ENCODE measurements around the gene SMIM33. TPM values are rescaled to one million over a fixed set of nuclear protein-coding genes. Genes with fewer than 3 reads are reported as not detected.

The SMIM33 gene
- total and polyA plus RNA-seq, 7 donors: 4.7 to 5.1 (median 4.8) TPM; not detected in 4

GRCh38 chr5:139462586-139463276 lies 8.1 kb upstream of the SMIM33 start, which contains the start of gene ECSCR:
TSS of gene ECSCR (minus strand) at chr5:139462743. CDS start at chr5:139462670, 73 bp downstream.
- no peaks in the 10 kb centered on the region for H3K9me3 ChIP-seq
- H3K27me3 ChIP-seq: no peaks in the 10 kb centered on the region
- H3K36me3 ChIP-seq: no peaks in the 10 kb centered on the region
- no peaks in the 10 kb centered on the region for H3K4me1 ChIP-seq
- no peak for DNase-seq
- 87 to 92% methylated on average over 10 of the region's 10 CpGs for WGBS, 2 donors
- H3K27ac ChIP-seq: peak within 1 kb of the TSS in 3 of 4 donors; percentile 23 to 65 (median 52)
- TF ChIP-seq POLR2AphosphoS5 (IDR thresholded peaks at IDR 0.05): no peak
- TF ChIP-seq CTCF (IDR thresholded peaks at IDR 0.05): no peak
- no peak for TF ChIP-seq POLR2A (IDR thresholded peaks at IDR 0.05)
- no peak for TF ChIP-seq EP300 (IDR thresholded peaks at IDR 0.05)
- H3K4me3 ChIP-seq: peak within 1 kb of the TSS in 2 of 4 donors; percentile 15 to 18
- intact Hi-C loops (cut with DNase I): no loop called here

- Histone ChIP-seq H3K27me3 (no peaks in the 10 kb centered on the region), H3K4me1 (no peaks in the 10 kb centered on the region), H3K36me3 (no peaks in the 10 kb centered on the region), H3K27ac (no peak overlapping the region), H3K9me3 (no peaks in the 10 kb centered on the region), H3K4me3 (no peak overlapping the region)
- no peak for DNase-seq
- 67 to 79% methylated on average over 8 of the region's 8 CpGs for WGBS, 2 donors
- TF ChIP-seq EP300 (IDR thresholded peaks at IDR 0.05) (no peak), POLR2AphosphoS5 (IDR thresholded peaks at IDR 0.05) (no peak), POLR2A (IDR thresholded peaks at IDR 0.05) (no peak), CTCF (IDR thresholded peaks at IDR 0.05) (no peak)
- intact Hi-C loops (cut with DNase I): no loop called here
These were observed 2.3 kb upstream of the SMIM33 start for GRCh38 chr5:139468421-139468931.

- Histone ChIP-seq H3K27ac (peak overlapping the region in 1 of 4 donors; percentile 63), H3K36me3 (peaks cover 0 to 12% (median 2%) of the 10 kb centered on the region in 4 donors), H3K4me1 (no peaks in the 10 kb centered on the region), H3K27me3 (no peaks in the 10 kb centered on the region), H3K4me3 (no peak overlapping the region), H3K9me3 (no peaks in the 10 kb centered on the region)
- no peak for DNase-seq
- intact Hi-C loops (cut with DNase I): no loop called here
- no peak for TF ChIP-seq EP300 (IDR thresholded peaks at IDR 0.05)
- no peak for TF ChIP-seq POLR2AphosphoS5 (IDR thresholded peaks at IDR 0.05)
- TF ChIP-seq POLR2A (IDR thresholded peaks at IDR 0.05): no peak
- TF ChIP-seq CTCF (IDR thresholded peaks at IDR 0.05): no peak
- 83 to 91% methylated on average over 15 of the region's 15 CpGs for WGBS, 2 donors
These were observed 1.7 kb downstream of the SMIM33 start for GRCh38 chr5:139472386-139473030.

- 89% methylated on average over 8 of the region's 8 CpGs for WGBS, 2 donors
- no peaks in the 10 kb centered on the region for H3K4me1 ChIP-seq
- intact Hi-C loops (cut with DNase I): no loop called here
- TF ChIP-seq EP300 (IDR thresholded peaks at IDR 0.05) (no peak), POLR2A (IDR thresholded peaks at IDR 0.05) (no peak), POLR2AphosphoS5 (IDR thresholded peaks at IDR 0.05) (no peak), CTCF (IDR thresholded peaks at IDR 0.05) (no peak)
- H3K36me3 ChIP-seq: peaks cover 0 to 18% (median 2%) of the 10 kb centered on the region in 4 donors
- no peaks in the 10 kb centered on the region for H3K9me3 ChIP-seq
- H3K27me3 ChIP-seq: no peaks in the 10 kb centered on the region
- H3K27ac ChIP-seq: peak overlapping the region in 2 of 4 donors; percentile 24 to 63
- DNase-seq: no peak
- H3K4me3 ChIP-seq: no peak overlapping the region
These were observed 2.3 kb downstream of the SMIM33 start for GRCh38 chr5:139473105-139473504.

Data from sigmoid colon (tissue), 7 donors.